Measurements from ENCODE around the gene ZSWIM7. TPM values are rescaled to one million over a fixed set of nuclear protein-coding genes. Genes with fewer than 3 reads are reported as not detected.
"Not testable (repeated sequence)": the region's sequence is repeated elsewhere in the genome, so short reads cannot be mapped to it uniquely, and the experiment has no call there.

ZSWIM7 gene
- total and polyA plus RNA-seq, 12 donors = 10.3 to 72.6 (median 38.4) TPM

GRCh38 chr17:15943971-15944758 lies 55.3 kb downstream of the ZSWIM7 start:
- Histone ChIP-seq H3K4me1 (replicated peaks in 1 of 2) (peaks cover 11 to 22% of the 10 kb centered on the region in 2 donors), H3K4me3 (peak overlapping the region in 2 of 4 donors; percentile 43 to 60), H3K27ac (no peak overlapping the region), H3K27me3 (no peaks in the 10 kb centered on the region), H3K9me3 (replicated peaks in 1 of 3) (no peaks in the 10 kb centered on the region), H3K36me3 (replicated peaks in 1 of 2) (no peaks in the 10 kb centered on the region)
- intact Hi-C loops (cut with DNase I) = loop anchor here in 1 of 2 donors (10.0 kb wide), 1 partner anchor 51 kb away; the partner anchor contains the start of genes TTC19 and ZSWIM7
- 21 to 37% (median 26%) methylated on average over 25 to 40 of the region's 40 CpGs for WGBS, 4 donors
- DNase-seq = peak in 1 of 7 donors; percentile 38
- TF ChIP-seq CTCF (IDR thresholded peaks at IDR 0.05) (peak in 1 of 6 experiments; percentile 5), POLR2A (IDR thresholded peaks at IDR 0.05) (no peak)

- TF ChIP-seq CTCF (IDR thresholded peaks at IDR 0.05) (no peak), POLR2A (IDR thresholded peaks at IDR 0.05) (no peak)
- WGBS, 4 donors = 82 to 93% (median 91%) methylated on average over 7 of the region's 7 CpGs
- no peaks in the 10 kb centered on the region for H3K27me3 ChIP-seq
- H3K36me3 ChIP-seq (replicated peaks in 1 of 2) = no peaks in the 10 kb centered on the region
- peaks cover 11 to 22% of the 10 kb centered on the region in 2 donors for H3K4me1 ChIP-seq (replicated peaks in 1 of 2)
- peak in 1 of 7 donors; percentile 21 for DNase-seq
- no peak overlapping the region for H3K4me3 ChIP-seq
- intact Hi-C loops (cut with DNase I) = loop anchor here in 1 of 2 donors (10.0 kb wide), 1 partner anchor 52 kb away; the partner anchor contains the start of genes TTC19 and ZSWIM7
- H3K27ac ChIP-seq = no peak overlapping the region
- no peaks in the 10 kb centered on the region for H3K9me3 ChIP-seq (replicated peaks in 1 of 3)
Measured at GRCh38 chr17:15942207-15942833, 57.2 kb downstream of the ZSWIM7 start.

- TF ChIP-seq CTCF (IDR thresholded peaks at IDR 0.05) = no peak
- no peak for TF ChIP-seq POLR2A (IDR thresholded peaks at IDR 0.05)
- no peak for DNase-seq
- Histone ChIP-seq H3K4me1 (replicated peaks in 1 of 2) (peaks cover 11 to 22% of the 10 kb centered on the region in 2 donors), H3K4me3 (no peak overlapping the region), H3K27me3 (no peaks in the 10 kb centered on the region), H3K27ac (no peak overlapping the region), H3K36me3 (replicated peaks in 1 of 2) (no peaks in the 10 kb centered on the region), H3K9me3 (replicated peaks in 1 of 3) (no peaks in the 10 kb centered on the region)
- 77 to 87% (median 81%) methylated on average over 7 of the region's 7 CpGs for WGBS, 4 donors
- intact Hi-C loops (cut with DNase I) = loop anchor here in 1 of 2 donors (10.0 kb wide), 1 partner anchor 53 kb away; the partner anchor contains the start of genes TTC19 and ZSWIM7
Measured at GRCh38 chr17:15941781-15942180, 57.7 kb downstream of the ZSWIM7 start.

- H3K4me3 ChIP-seq; DNase-seq; intact Hi-C loops (cut with DNase I); H3K27ac ChIP-seq; H3K4me1 ChIP-seq (replicated peaks in 1 of 2); H3K27me3 ChIP-seq; H3K36me3 ChIP-seq (replicated peaks in 1 of 2); H3K9me3 ChIP-seq (replicated peaks in 1 of 3): not testable (repeated sequence)
- 97 to 100% (median 98%) methylated on average over 4 of the region's 4 CpGs for WGBS, 4 donors
Measured at GRCh38 chr17:15936481-15936880, 63.0 kb downstream of the ZSWIM7 start.
